ENCODE results near the gene JUND. TPM values are rescaled to one million over a fixed set of nuclear protein-coding genes. Genes with fewer than 3 reads are reported as not detected.

The JUND gene
- total RNA-seq, 2 donors from 2014 or later, result 177 to 418 TPM

GRCh38 chr19:18291019-18291524 lies 9.7 kb upstream of the JUND start:
- H3K9me3 ChIP-seq, result no peaks in the 10 kb centered on the region
- peaks cover 10% of the 10 kb centered on the region for H3K4me1 ChIP-seq
- no peak for TF ChIP-seq CTCF (IDR thresholded peaks at IDR 0.05)
- no peak for DNase-seq
- peak overlapping the region; percentile 52 to 75 for H3K9ac ChIP-seq (ENCODE audit: low read depth in 2 of 2, low read length in 2 of 2)
- H3K27ac ChIP-seq, result peak overlapping the region; percentile 86
- H3K4me3 ChIP-seq, result peak overlapping the region; percentile 48
- no peaks in the 10 kb centered on the region for H3K27me3 ChIP-seq
- no peaks in the 10 kb centered on the region for H3K36me3 ChIP-seq
- intact Hi-C loops (cut with DNase I), result no loop called here

GRCh38 chr19:18290302-18291018 lies 9.0 kb upstream of the JUND start:
- H3K9me3 ChIP-seq, result no peaks in the 10 kb centered on the region
- TF ChIP-seq CTCF (IDR thresholded peaks at IDR 0.05), result no peak
- H3K27ac ChIP-seq, result peak overlapping the region; percentile 46
- intact Hi-C loops (cut with DNase I), result no loop called here
- no peaks in the 10 kb centered on the region for H3K27me3 ChIP-seq
- peaks cover 10% of the 10 kb centered on the region for H3K4me1 ChIP-seq
- no peak for DNase-seq
- peak overlapping the region in 1 of 2 donors; percentile 43 for H3K9ac ChIP-seq (ENCODE audit: low read depth in 2 of 2, low read length in 2 of 2)
- H3K36me3 ChIP-seq, result no peaks in the 10 kb centered on the region
- no peak overlapping the region for H3K4me3 ChIP-seq

- H3K9me3 ChIP-seq, result no peaks in the 10 kb centered on the region
- intact Hi-C loops (cut with DNase I), result no loop called here
- H3K27ac ChIP-seq, result peak overlapping the region; percentile 46
These were observed 8.3 kb upstream of the JUND start for GRCh38 chr19:18289471-18290301.

GRCh38 chr19:18287836-18288772 lies 6.7 kb upstream of the JUND start:
- Histone ChIP-seq H3K27ac (no peak overlapping the region), H3K9me3 (no peaks in the 10 kb centered on the region), H3K4me3 (no peak overlapping the region), H3K9ac (ENCODE audit: low read depth in 2 of 2, low read length in 2 of 2) (no peak overlapping the region), H3K27me3 (no peaks in the 10 kb centered on the region), H3K36me3 (no peaks in the 10 kb centered on the region), H3K4me1 (peaks cover 10% of the 10 kb centered on the region)
- intact Hi-C loops (cut with DNase I), result no loop called here
- no peak for TF ChIP-seq CTCF (IDR thresholded peaks at IDR 0.05)
- DNase-seq, result no peak

More at GRCh38 chr19:18289471-18290301, 8.3 kb upstream of the JUND start:
- DNase-seq, result no peak
- Histone ChIP-seq H3K4me3 (no peak overlapping the region), H3K27me3 (no peaks in the 10 kb centered on the region), H3K4me1 (peaks cover 10% of the 10 kb centered on the region), H3K9ac (ENCODE audit: low read depth in 2 of 2, low read length in 2 of 2) (peak overlapping the region in 1 of 2 donors; percentile 43), H3K36me3 (no peaks in the 10 kb centered on the region)
- no peak for TF ChIP-seq CTCF (IDR thresholded peaks at IDR 0.05)
